ENCODE results near the gene EGF. TPM values are rescaled to one million over a fixed set of nuclear protein-coding genes. Genes with fewer than 3 reads are reported as not detected.
A peak's percentile ranks its signal among the peaks of the same experiment; 100 is the strongest.

EGF gene
- total RNA-seq, 1 experiment from 2014 or later: 28.0 TPM

GRCh38 chr4:109886303-109886702 lies 26.4 kb upstream of the EGF start:
- no peaks in the 10 kb centered on the region for H3K36me3 ChIP-seq

GRCh38 chr4:109887071-109887470 lies 25.6 kb upstream of the EGF start:
- DNase-seq (ENCODE audit: low read depth in 1 of 2, low spot score in 2 of 2): no peak
- Histone ChIP-seq H3K36me3 (no peaks in the 10 kb centered on the region), H3K4me1 (replicated peaks) (no peaks in the 10 kb centered on the region), H3K27me3 (replicated peaks) (no peaks in the 10 kb centered on the region), H3K27ac (no peak overlapping the region), H3K4me3 (no peak overlapping the region), H3K9me3 (replicated peaks) (no peaks in the 10 kb centered on the region)

More at GRCh38 chr4:109886303-109886702, 26.4 kb upstream of the EGF start:
- no peak for DNase-seq (ENCODE audit: low read depth in 1 of 2, low spot score in 2 of 2)
- H3K4me3 ChIP-seq: no peak overlapping the region
- H3K4me1 ChIP-seq (replicated peaks): no peaks in the 10 kb centered on the region
- no peak overlapping the region for H3K27ac ChIP-seq
- H3K9me3 ChIP-seq (replicated peaks): no peaks in the 10 kb centered on the region
- no peaks in the 10 kb centered on the region for H3K27me3 ChIP-seq (replicated peaks)

- H3K27ac ChIP-seq: no peak overlapping the region
- H3K27me3 ChIP-seq (replicated peaks): no peaks in the 10 kb centered on the region
- no peaks in the 10 kb centered on the region for H3K36me3 ChIP-seq
- no peaks in the 10 kb centered on the region for H3K4me1 ChIP-seq (replicated peaks)
- no peaks in the 10 kb centered on the region for H3K9me3 ChIP-seq (replicated peaks)
- no peak overlapping the region for H3K4me3 ChIP-seq
- DNase-seq (ENCODE audit: low read depth in 1 of 2, low spot score in 2 of 2): no peak
Observed at GRCh38 chr4:109890076-109890475, 22.6 kb upstream of the EGF start.

GRCh38 chr4:109902559-109903251 lies 10.0 kb upstream of the EGF start:
- Histone ChIP-seq H3K4me1 (replicated peaks) (no peaks in the 10 kb centered on the region), H3K27ac (no peak overlapping the region), H3K4me3 (no peak overlapping the region), H3K9me3 (replicated peaks) (no peaks in the 10 kb centered on the region), H3K27me3 (replicated peaks) (no peaks in the 10 kb centered on the region), H3K36me3 (no peaks in the 10 kb centered on the region)
- no peak for DNase-seq (ENCODE audit: low read depth in 1 of 2, low spot score in 2 of 2)

- no peak overlapping the region for H3K27ac ChIP-seq
- no peaks in the 10 kb centered on the region for H3K9me3 ChIP-seq (replicated peaks)
- no peaks in the 10 kb centered on the region for H3K27me3 ChIP-seq (replicated peaks)
- peaks cover 8% of the 10 kb centered on the region for H3K4me1 ChIP-seq (replicated peaks)
- no peaks in the 10 kb centered on the region for H3K36me3 ChIP-seq
- DNase-seq (ENCODE audit: low read depth in 1 of 2, low spot score in 2 of 2): no peak
- no peak overlapping the region for H3K4me3 ChIP-seq
Observed at GRCh38 chr4:109908731-109909130, 4.0 kb upstream of the EGF start.

- Histone ChIP-seq H3K27me3 (replicated peaks) (no peaks in the 10 kb centered on the region), H3K36me3 (no peaks in the 10 kb centered on the region), H3K4me1 (replicated peaks) (peaks cover 8% of the 10 kb centered on the region), H3K9me3 (replicated peaks) (no peaks in the 10 kb centered on the region), H3K4me3 (no peak overlapping the region), H3K27ac (no peak overlapping the region)
- no peak for DNase-seq (ENCODE audit: low read depth in 1 of 2, low spot score in 2 of 2)
Observed at GRCh38 chr4:109910256-109910655, 2.4 kb upstream of the EGF start.

GRCh38 chr4:109913596-109914241 lies 1.0 kb downstream of the EGF start:
- Histone ChIP-seq H3K27ac (no peak overlapping the region), H3K27me3 (replicated peaks) (no peaks in the 10 kb centered on the region), H3K4me3 (no peak overlapping the region), H3K36me3 (no peaks in the 10 kb centered on the region), H3K4me1 (replicated peaks) (peaks cover 8% of the 10 kb centered on the region), H3K9me3 (replicated peaks) (no peaks in the 10 kb centered on the region)
- no peak for DNase-seq (ENCODE audit: low read depth in 1 of 2, low spot score in 2 of 2)

- DNase-seq (ENCODE audit: low read depth in 1 of 2, low spot score in 2 of 2): no peak
- Histone ChIP-seq H3K27me3 (replicated peaks) (no peaks in the 10 kb centered on the region), H3K36me3 (no peaks in the 10 kb centered on the region)
Observed at GRCh38 chr4:109914322-109914721, 1.6 kb downstream of the EGF start.

GRCh38 chr4:109915385-109916026 lies 2.8 kb downstream of the EGF start:
- no peak overlapping the region for H3K4me3 ChIP-seq
- no peak for DNase-seq (ENCODE audit: low read depth in 1 of 2, low spot score in 2 of 2)

More at GRCh38 chr4:109914322-109914721, 1.6 kb downstream of the EGF start:
- Histone ChIP-seq H3K27ac (no peak overlapping the region), H3K4me1 (replicated peaks) (peaks cover 8% of the 10 kb centered on the region), H3K9me3 (replicated peaks) (no peaks in the 10 kb centered on the region), H3K4me3 (no peak overlapping the region)

GRCh38 chr4:109916027-109916409 lies 3.3 kb downstream of the EGF start:
- Histone ChIP-seq H3K4me3 (no peak overlapping the region), H3K27ac (no peak overlapping the region), H3K36me3 (no peaks in the 10 kb centered on the region), H3K27me3 (replicated peaks) (no peaks in the 10 kb centered on the region), H3K4me1 (replicated peaks) (peaks cover 8% of the 10 kb centered on the region), H3K9me3 (replicated peaks) (no peaks in the 10 kb centered on the region)
- no peak for DNase-seq (ENCODE audit: low read depth in 1 of 2, low spot score in 2 of 2)

More at GRCh38 chr4:109915385-109916026, 2.8 kb downstream of the EGF start:
- Histone ChIP-seq H3K27me3 (replicated peaks) (no peaks in the 10 kb centered on the region), H3K27ac (no peak overlapping the region), H3K9me3 (replicated peaks) (no peaks in the 10 kb centered on the region), H3K4me1 (replicated peaks) (peaks cover 8% of the 10 kb centered on the region), H3K36me3 (no peaks in the 10 kb centered on the region)

- Histone ChIP-seq H3K4me3 (no peak overlapping the region), H3K9me3 (replicated peaks) (no peaks in the 10 kb centered on the region), H3K4me1 (replicated peaks) (no peaks in the 10 kb centered on the region; the same call in 1 of the 2 replicates), H3K36me3 (no peaks in the 10 kb centered on the region), H3K27ac (no peak overlapping the region), H3K27me3 (replicated peaks) (no peaks in the 10 kb centered on the region)
- DNase-seq (ENCODE audit: low read depth in 1 of 2, low spot score in 2 of 2): peak in 1 of 2 experiments; percentile 31
Observed at GRCh38 chr4:109921384-109921808, 8.7 kb downstream of the EGF start.

- Histone ChIP-seq H3K4me1 (replicated peaks) (no peaks in the 10 kb centered on the region; the same call in 1 of the 2 replicates), H3K9me3 (replicated peaks) (no peaks in the 10 kb centered on the region), H3K4me3 (no peak overlapping the region), H3K27me3 (replicated peaks) (no peaks in the 10 kb centered on the region), H3K36me3 (no peaks in the 10 kb centered on the region), H3K27ac (no peak overlapping the region)
- no peak for DNase-seq (ENCODE audit: low read depth in 1 of 2, low spot score in 2 of 2)
Observed at GRCh38 chr4:109925396-109925795, 12.7 kb downstream of the EGF start.

- DNase-seq (ENCODE audit: low read depth in 1 of 2, low spot score in 2 of 2): no peak
- H3K4me3 ChIP-seq: no peak overlapping the region
- H3K36me3 ChIP-seq: no peaks in the 10 kb centered on the region
- H3K4me1 ChIP-seq (replicated peaks): no peaks in the 10 kb centered on the region
- H3K27ac ChIP-seq: no peak overlapping the region
- H3K9me3 ChIP-seq (replicated peaks): no peaks in the 10 kb centered on the region
- H3K27me3 ChIP-seq (replicated peaks): no peaks in the 10 kb centered on the region
Observed at GRCh38 chr4:109928327-109929045, 15.8 kb downstream of the EGF start.

Measured in SJSA1 (cell line).